Skeletal muscle tissue (tissue), 4 donors: ENCODE results near the gene ABCD3. TPM values are rescaled to one million over a fixed set of nuclear protein-coding genes. Genes with fewer than 3 reads are reported as not detected.
"Not testable (repeated sequence)": the region's sequence is repeated elsewhere in the genome, so short reads cannot be mapped to it uniquely, and the experiment has no call there.

Source experiments
- H3K27ac ChIP-seq: one replicate; pipeline ENCODE4 v1.7.0; 2013; ENCODE audit warnings: mild to moderate bottlenecking, low read depth, low read length, inconsistent platforms
- H3K27me3 ChIP-seq, 3 donors: one replicate each; pipeline ENCODE4 v1.7.0; 2013; ENCODE audit warnings: low read length in 3 of 3; ENCODE audit not compliant: control insufficient read depth in 3 of 3, insufficient read depth in 3 of 3
- H3K36me3 ChIP-seq, 3 donors: one replicate each; pipeline ENCODE4 v1.7.0; 2013; ENCODE audit warnings: low read length in 3 of 3; ENCODE audit not compliant: control insufficient read depth in 3 of 3, insufficient read depth in 3 of 3
- H3K4me1 ChIP-seq, 3 donors: one replicate each; pipeline ENCODE4 v1.7.0; 2013; ENCODE audit warnings: low read length in 3 of 3, mild to moderate bottlenecking in 3 of 3; ENCODE audit not compliant: control insufficient read depth in 3 of 3, insufficient read depth in 3 of 3
- H3K4me3 ChIP-seq, 3 donors: one replicate each; pipeline ENCODE4 v1.7.0; 2013; ENCODE audit warnings: low read length in 3 of 3
- H3K9ac ChIP-seq, 3 donors: one replicate each; pipeline ENCODE4 v1.7.0; 2013; ENCODE audit warnings: low read length in 3 of 3, mild to moderate bottlenecking in 3 of 3, moderate library complexity in 2 of 3, low read depth in 1 of 3
- H3K9me3 ChIP-seq, 3 donors: one replicate each; pipeline ENCODE4 v1.7.0; 2013; ENCODE audit warnings: low read length in 3 of 3; ENCODE audit not compliant: control insufficient read depth in 3 of 3
- total RNA-seq: library from RNA; depleted of rRNA; stranded (reverse); fragments of >200 nt; gene quantifications from one replicate; pipeline ENCODE4 v1.2.3, GENCODE V29; 2014
- donor health status: Osteomylitis.

The ABCD3 gene
- total RNA-seq, 1 donor from 2014 or later: 31.8 TPM

DNA sequence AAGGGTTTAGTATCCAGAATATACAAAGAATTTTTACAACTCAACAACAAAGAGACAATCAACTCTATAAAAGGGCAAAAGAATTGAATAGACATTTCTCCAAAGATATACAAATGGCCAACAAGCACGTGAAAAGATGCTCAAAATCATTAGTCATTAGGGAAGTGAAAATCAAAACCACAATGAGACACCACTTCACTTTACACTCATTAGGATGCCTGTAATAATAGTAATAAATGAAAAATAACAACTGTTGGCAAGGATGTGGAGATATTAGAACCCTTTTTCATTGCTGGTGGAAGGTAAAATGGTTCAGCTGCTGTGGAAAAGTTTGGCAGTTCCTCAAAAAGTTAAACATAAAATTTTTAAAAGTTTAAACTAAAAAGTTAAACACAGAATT, 7.0 kb upstream of the ABCD3 start:
- no peak overlapping the region for H3K9ac ChIP-seq
- no peaks in the 10 kb centered on the region for H3K9me3 ChIP-seq
- no peaks in the 10 kb centered on the region for H3K27me3 ChIP-seq
- no peak overlapping the region for H3K27ac ChIP-seq
- H3K4me1 ChIP-seq: no peaks in the 10 kb centered on the region
- H3K4me3 ChIP-seq: no peak overlapping the region
- H3K36me3 ChIP-seq: no peaks in the 10 kb centered on the region

DNA sequence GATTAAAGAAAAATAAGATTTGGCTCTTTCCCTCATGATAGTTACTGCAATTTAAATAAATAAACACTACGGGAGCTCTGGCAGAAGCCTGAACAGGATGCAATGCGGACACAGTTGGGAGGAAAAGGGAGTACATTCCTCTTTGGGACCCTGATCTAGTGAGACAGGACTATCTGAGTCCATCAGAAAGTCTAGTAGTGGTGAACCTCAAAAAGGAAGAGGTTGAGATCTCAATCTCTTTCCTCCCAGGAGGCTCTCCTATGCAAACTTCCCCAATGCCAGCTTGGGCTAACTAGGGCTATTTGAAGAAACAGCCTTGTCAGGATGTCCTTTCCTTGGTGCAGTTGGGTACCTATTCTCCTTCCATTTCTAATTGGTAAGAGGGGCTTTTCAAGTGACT, 4.9 kb upstream of the ABCD3 start:
- H3K9ac ChIP-seq: no peak overlapping the region
- H3K27ac ChIP-seq: no peak overlapping the region
- H3K9me3 ChIP-seq: no peaks in the 10 kb centered on the region
- no peaks in the 10 kb centered on the region for H3K36me3 ChIP-seq
- H3K4me1 ChIP-seq: peaks cover 4 to 5% (median 5%) of the 10 kb centered on the region in 3 donors
- no peak overlapping the region for H3K4me3 ChIP-seq
- no peaks in the 10 kb centered on the region for H3K27me3 ChIP-seq

DNA sequence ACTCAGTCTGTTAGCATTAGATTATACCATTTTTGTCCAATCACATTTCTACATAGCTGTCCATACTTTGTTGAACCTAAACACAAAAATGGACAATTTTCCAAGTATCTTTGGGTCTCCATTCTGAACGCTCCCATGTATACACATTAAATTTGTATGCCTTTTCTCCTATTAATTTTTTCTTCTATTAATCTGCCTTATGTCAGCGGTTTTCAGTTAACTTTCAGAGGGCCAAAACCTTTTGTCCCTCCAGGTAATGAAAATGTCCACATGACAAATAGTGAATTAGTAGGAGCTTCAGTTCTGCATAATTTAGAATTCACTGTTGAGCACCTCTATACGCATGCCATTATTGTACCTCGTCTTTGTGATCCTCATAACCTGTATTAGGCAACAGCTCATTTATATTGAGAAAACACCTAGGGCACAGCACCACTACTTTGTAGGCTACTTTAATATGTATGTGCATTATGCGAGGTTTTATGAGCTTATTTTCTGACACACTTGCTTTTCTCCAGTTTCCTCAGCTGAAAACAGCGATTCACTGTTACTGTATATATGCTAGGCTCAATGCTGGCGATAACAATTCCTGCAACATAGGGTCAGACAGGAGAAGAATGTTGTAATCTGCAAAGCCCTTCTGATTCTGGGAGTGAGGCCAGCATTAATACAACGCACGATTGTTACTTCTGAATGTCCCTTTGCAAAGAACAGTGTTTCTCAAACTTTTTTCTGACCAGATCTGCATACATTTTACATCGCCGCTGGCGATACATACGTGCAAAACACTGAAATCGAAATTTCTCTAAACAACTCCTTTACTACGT, 1.1 kb upstream of the ABCD3 start:
- Histone ChIP-seq H3K4me1 (peaks cover 10 to 17% (median 13%) of the 10 kb centered on the region in 3 donors), H3K9me3 (no peaks in the 10 kb centered on the region), H3K9ac (peak overlapping the region; percentile 80 to 87 (median 86)), H3K4me3 (peak overlapping the region; percentile 80 to 86 (median 81)), H3K36me3 (no peaks in the 10 kb centered on the region), H3K27ac (peak overlapping the region; percentile 75), H3K27me3 (no peaks in the 10 kb centered on the region)

DNA sequence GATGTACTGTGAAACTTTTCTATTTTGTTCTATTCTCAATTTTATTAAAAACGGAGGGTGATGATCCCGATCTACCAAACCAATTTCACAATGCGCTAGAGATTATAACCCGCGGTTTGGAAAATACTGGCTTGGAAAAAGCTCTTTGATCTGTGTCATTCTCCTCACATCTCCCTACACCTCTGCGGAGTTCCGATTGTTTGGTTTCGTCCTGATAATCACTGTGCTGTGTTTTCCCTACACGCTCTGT, 536 bp upstream of the ABCD3 start:
- Histone ChIP-seq H3K27me3 (no peaks in the 10 kb centered on the region), H3K4me3 (peak overlapping the region; percentile 80 to 86 (median 81)), H3K4me1 (peaks cover 10 to 19% (median 16%) of the 10 kb centered on the region in 3 donors), H3K9ac (peak overlapping the region; percentile 80 to 87 (median 86)), H3K9me3 (no peaks in the 10 kb centered on the region), H3K36me3 (no peaks in the 10 kb centered on the region), H3K27ac (peak overlapping the region; percentile 75)

DNA sequence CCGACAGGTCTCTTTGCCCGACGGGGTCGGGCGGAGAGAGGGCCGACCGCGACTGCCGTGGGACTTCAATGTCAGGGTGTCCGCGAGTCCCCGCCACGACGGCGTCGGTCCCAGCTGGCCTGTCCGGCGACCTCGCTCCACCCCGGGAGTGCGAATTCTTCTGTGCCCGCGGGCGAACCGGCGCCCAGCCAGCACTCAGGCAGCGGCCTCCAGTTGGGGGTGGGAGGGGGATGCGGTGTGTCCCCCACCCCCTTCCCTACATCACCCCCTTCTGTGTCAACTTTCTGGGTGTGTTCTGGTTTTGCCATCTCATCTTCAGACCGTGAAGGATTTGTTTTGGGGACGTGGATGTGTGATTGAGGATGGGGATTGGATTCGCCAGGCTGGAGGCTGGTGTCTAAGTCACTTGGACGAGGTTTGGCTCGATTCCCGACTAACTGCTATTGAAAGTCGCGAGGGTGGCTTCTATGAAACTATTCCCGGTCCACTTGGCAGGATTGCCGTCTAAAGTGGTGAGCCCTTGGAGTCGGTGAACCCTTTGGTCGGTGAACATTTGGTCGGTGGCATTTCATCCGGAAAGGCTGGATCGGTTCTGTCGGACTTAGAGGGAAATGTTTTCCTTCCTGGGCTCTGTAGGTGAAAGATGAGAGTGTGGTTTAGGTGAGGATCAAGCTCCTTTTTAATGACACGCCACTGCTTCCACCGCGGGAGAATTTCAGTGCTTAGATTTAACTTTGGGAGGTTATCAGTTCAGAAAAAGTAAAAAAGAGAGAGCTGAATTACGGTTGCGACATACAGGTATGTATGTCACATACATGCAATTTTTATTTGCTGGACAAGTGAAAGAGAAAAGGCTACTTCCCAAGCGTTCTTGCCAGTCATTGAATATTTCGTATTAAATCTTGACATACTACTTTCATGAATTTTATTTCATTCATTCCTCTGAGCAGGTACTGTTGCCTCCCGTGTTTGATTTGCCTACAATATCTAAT, 771 bp downstream of the ABCD3 start:
- Histone ChIP-seq H3K27ac (peak overlapping the region; percentile 75), H3K27me3 (no peaks in the 10 kb centered on the region), H3K9me3 (no peaks in the 10 kb centered on the region), H3K36me3 (no peaks in the 10 kb centered on the region), H3K9ac (peak overlapping the region; percentile 85 to 89 (median 88)), H3K4me3 (peak overlapping the region; percentile 76 to 83 (median 81)), H3K4me1 (peaks cover 10 to 29% (median 25%) of the 10 kb centered on the region in 3 donors)

DNA sequence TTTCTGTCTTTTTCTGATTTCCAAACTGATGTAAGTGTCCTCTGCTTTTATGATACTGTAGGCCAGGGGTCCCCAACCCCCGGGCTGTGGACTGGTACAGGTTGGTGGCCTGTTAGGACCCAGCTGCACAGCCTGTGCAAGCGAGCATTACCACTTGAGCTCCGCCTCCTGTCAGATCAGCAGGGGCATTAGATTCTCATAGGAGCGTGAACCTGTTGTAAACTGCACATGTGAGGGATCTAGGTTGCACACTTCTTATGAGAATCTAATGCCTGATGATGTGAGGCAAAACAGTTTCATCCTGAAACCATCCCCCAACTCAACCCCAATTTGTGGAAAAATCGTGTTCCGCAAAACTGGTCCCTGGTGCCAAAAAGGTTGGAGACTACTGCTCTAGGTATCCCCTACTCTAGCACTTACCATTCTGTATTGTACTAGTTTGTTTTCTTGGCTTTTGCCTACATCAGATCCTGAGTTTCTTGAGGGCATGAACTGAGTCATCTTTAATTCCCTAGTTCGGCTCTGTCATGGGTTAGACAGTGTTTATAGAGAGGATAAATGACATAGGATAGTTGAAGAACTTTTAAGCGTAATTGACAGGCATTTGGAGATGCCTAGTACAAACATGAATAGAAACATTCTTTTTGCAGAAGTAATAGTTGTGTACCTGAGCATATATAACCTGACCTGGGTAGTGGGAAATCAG, 4.1 kb downstream of the ABCD3 start:
- H3K9me3 ChIP-seq: no peaks in the 10 kb centered on the region
- peaks cover 13 to 25% (median 23%) of the 10 kb centered on the region in 3 donors for H3K4me1 ChIP-seq
- no peaks in the 10 kb centered on the region for H3K36me3 ChIP-seq
- H3K27ac ChIP-seq: no peak overlapping the region
- H3K27me3 ChIP-seq: no peaks in the 10 kb centered on the region
- H3K4me3 ChIP-seq: no peak overlapping the region
- H3K9ac ChIP-seq: no peak overlapping the region

DNA sequence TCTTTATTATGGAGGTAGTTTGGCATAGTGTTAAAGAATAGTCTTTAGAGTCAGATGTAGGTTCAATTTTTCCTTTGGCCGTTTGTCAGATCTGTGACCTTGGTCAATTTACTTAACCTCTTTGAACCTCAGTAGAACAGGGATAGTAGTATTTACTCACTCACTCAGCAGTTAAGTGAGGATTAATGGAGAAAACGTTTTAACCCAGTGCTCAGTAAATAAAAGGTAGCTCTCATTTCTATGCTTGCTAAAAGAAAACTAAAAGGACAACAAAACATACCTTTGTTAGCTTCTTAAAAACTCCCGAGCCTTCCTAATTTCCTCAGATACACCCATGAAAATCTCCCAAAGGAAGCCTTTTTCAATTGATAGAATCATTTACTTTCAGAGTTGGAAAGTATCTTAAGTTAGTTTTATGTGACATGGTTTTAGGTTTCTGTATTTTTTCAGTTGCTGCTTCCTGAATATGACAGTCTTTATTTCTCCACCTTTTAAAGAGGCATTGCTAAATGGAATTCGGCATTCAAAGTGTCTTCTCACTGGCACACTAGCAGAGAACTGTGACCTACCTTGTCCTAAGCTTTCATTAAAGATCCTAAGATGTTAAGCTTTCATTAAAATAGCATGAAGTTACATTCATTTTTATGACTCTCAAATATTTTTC, 7.8 kb downstream of the ABCD3 start:
- Histone ChIP-seq H3K4me1 (peaks cover 8 to 16% (median 16%) of the 10 kb centered on the region in 3 donors), H3K4me3 (peak overlapping the region in 1 of 3 donors; percentile 1), H3K9ac (peak overlapping the region in 1 of 3 donors; percentile 37), H3K27me3 (no peaks in the 10 kb centered on the region), H3K9me3 (no peaks in the 10 kb centered on the region), H3K36me3 (no peaks in the 10 kb centered on the region), H3K27ac (no peak overlapping the region)

DNA sequence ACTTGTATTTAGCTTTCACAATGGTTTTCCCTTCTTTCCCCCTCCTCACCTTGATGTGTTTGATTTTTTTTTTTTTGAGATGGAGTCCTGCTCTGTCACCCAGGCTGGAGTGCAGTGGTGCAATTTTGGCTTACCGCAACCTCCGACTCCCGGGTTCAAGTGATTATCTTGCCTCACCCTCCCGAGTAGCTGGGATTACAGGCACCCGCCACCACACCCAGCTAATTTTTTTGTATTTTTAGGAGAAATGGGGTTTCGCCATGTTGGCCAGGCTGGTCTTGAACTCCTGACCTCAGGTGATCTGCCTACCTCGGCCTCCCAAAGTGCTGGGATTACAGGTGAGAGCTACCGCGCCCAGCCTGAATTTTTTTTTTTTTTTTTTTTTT, 8.3 kb downstream of the ABCD3 start:
- not testable (repeated sequence) for H3K27me3 ChIP-seq, H3K36me3 ChIP-seq, H3K27ac ChIP-seq, H3K9me3 ChIP-seq
- H3K9ac ChIP-seq: peak overlapping the region in 1 of 3 donors; percentile 37
- peaks cover 8 to 16% (median 16%) of the 10 kb centered on the region in 3 donors for H3K4me1 ChIP-seq
- H3K4me3 ChIP-seq: peak overlapping the region in 1 of 3 donors; percentile 1

DNA sequence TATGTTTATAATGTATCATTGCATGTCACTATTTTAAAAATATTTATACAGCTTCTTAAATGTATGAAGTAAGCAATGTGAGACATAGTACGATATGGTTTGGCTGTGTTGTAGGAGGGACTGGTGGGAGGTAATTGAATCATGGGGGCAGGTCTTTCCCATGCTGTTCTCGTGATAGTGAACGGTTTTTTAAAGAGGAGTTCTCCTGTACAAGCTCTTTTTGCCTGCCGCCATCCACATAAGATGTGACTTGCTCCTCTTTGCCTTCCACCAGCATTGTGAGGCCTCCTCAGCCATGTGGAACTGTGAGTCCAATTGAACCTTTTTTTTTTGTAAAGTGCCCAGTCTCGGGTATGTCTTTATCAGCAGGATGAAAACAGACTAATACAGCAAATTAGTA, 10.3 kb downstream of the ABCD3 start:
- no peaks in the 10 kb centered on the region for H3K9me3 ChIP-seq
- H3K27ac ChIP-seq: no peak overlapping the region
- no peak overlapping the region for H3K4me3 ChIP-seq
- no peaks in the 10 kb centered on the region for H3K27me3 ChIP-seq
- peaks cover 6 to 8% (median 7%) of the 10 kb centered on the region in 3 donors for H3K4me1 ChIP-seq
- H3K36me3 ChIP-seq: no peaks in the 10 kb centered on the region
- H3K9ac ChIP-seq: no peak overlapping the region
